H1 (cell line): ENCODE data around the gene APOL2. TPM values are rescaled to one million over a fixed set of nuclear protein-coding genes. Genes with fewer than 3 reads are reported as not detected.

Experiments
- CTCF ChIA-PET: fragments of 300-600 bp; sonication (Branson Sonifier 250); formaldehyde crosslinking; loops from one replicate; lab custom pipeline; 2021; ENCODE audit not compliant: partially characterized antibody; lab: Charles Lee
- POLR2A ChIA-PET: fragments of 300-600 bp; sonication (Branson Sonifier 250); formaldehyde crosslinking; loops from one replicate; lab custom pipeline; 2021; ENCODE audit warnings: inconsistent platforms; ENCODE audit not compliant: partially characterized antibody; lab: Charles Lee
- DNase-seq, 2 experiments: peaks; one replicate each; pipeline versions ENCODE4 v3.0.0 to v3.0.0-alpha.2; 2010 to 2022; ENCODE audit warnings: low spot score in 2 of 2, low read depth in 1 of 2, mixed read lengths in 1 of 2
- FAIRE-seq: peaks from 2 replicates; lab custom pipeline; 2011; peaks lifted over from hg19 to GRCh38; lab: Jason Lieb, UNC
- H2AFZ ChIP-seq: 2 replicates; pipeline ENCODE4 v1.8.1; 2012; ENCODE audit warnings: low read length, inconsistent platforms
- H2AK5ac ChIP-seq: 2 replicates; pipeline ENCODE4 v1.6.1; 2013; ENCODE audit warnings: low read depth, low read length
- H2BK120ac ChIP-seq: replicated peaks from 2 replicates; pipeline ENCODE3; 2013; ENCODE audit warnings: low read depth, low read length, inconsistent platforms
- H2BK12ac ChIP-seq: 2 replicates; pipeline ENCODE4 v1.6.1; 2013; ENCODE audit warnings: low read depth, low read length
- H2BK15ac ChIP-seq: 2 replicates; pipeline ENCODE4 v1.6.1; 2013; ENCODE audit warnings: low read length
- H2BK20ac ChIP-seq: 2 replicates; pipeline ENCODE4 v1.6.1; 2013; ENCODE audit warnings: low read length
- H2BK5ac ChIP-seq: 2 replicates; pipeline ENCODE4 v1.6.1; 2013; ENCODE audit warnings: low read depth, low read length
- H3K14ac ChIP-seq: 2 replicates; pipeline ENCODE4 v1.6.1; 2013; ENCODE audit warnings: inconsistent platforms; ENCODE audit not compliant: insufficient read length
- H3K18ac ChIP-seq: 2 replicates; pipeline ENCODE4 v1.6.1; 2013; ENCODE audit warnings: low read length; ENCODE audit errors: extremely low read depth
- H3K23ac ChIP-seq: 2 replicates; pipeline ENCODE4 v1.6.1; 2013; ENCODE audit warnings: inconsistent platforms; ENCODE audit not compliant: insufficient read length
- H3K23me2 ChIP-seq: 2 replicates; pipeline ENCODE4 v1.6.1; 2013; ENCODE audit warnings: low read depth, low read length
- H3K27ac ChIP-seq: 2 replicates; pipeline ENCODE4 v1.6.1; 2011; ENCODE audit warnings: low read depth, low read length, inconsistent platforms
- H3K27me3 ChIP-seq, 4 experiments: replicated peaks in 1 of 4; 1 replicate in 1 of 4; 2 replicates in 3 of 4; pipeline versions ENCODE4 v1.6.1 to v1.8.1; 2011 to 2013; ENCODE audit warnings: low read length in 3 of 4, mild to moderate bottlenecking in 3 of 4, inconsistent platforms in 2 of 4, mixed read lengths in 2 of 4, moderate library complexity in 1 of 4; ENCODE audit not compliant: control insufficient read depth in 3 of 4, insufficient read depth in 3 of 4; ENCODE audit errors: extremely low read depth in 1 of 4
- H3K36me3 ChIP-seq, 4 experiments: 2 replicates each; pipeline versions ENCODE4 v1.6.1 to v1.8.1; 2011 to 2013; ENCODE audit warnings: mild to moderate bottlenecking in 4 of 4, low read length in 3 of 4, moderate library complexity in 2 of 4, control low read depth in 1 of 4, inconsistent platforms in 1 of 4; ENCODE audit not compliant: insufficient read depth in 4 of 4, control insufficient read depth in 2 of 4
- H3K4ac ChIP-seq: replicated peaks from 2 replicates; pipeline ENCODE3; 2013; ENCODE audit warnings: low read length, low read depth, mixed read lengths, inconsistent platforms; ENCODE audit not compliant: insufficient read length
- H3K4me1 ChIP-seq, 4 experiments: replicated peaks in 1 of 4; 1 replicate in 1 of 4; 2 replicates in 3 of 4; pipeline versions ENCODE4 v1.6.1 to v1.8.1; 2011 to 2013; ENCODE audit warnings: low read length in 3 of 4, inconsistent platforms in 2 of 4, mixed read lengths in 1 of 4; ENCODE audit not compliant: insufficient read depth in 4 of 4, control insufficient read depth in 3 of 4
- H3K4me2 ChIP-seq, 2 experiments: 2 replicates each; pipeline versions ENCODE4 v1.6.1 to v1.8.1; 2011 to 2013; ENCODE audit warnings: low read depth in 2 of 2, low read length in 2 of 2, control low read depth in 1 of 2, inconsistent platforms in 1 of 2, mild to moderate bottlenecking in 1 of 2; ENCODE audit not compliant: insufficient read depth in 1 of 2
- H3K4me3 ChIP-seq, 4 experiments: fragments of 200-600, 300-600 bp in 1 of 4; sonication (generic), shearing (Covaris generic), sonication (Bioruptor Twin) in 1 of 4; 2 replicates each; pipeline versions ENCODE4 v1.5.1 to v1.8.1; 2011 to 2016; ENCODE audit warnings: low read length in 4 of 4, low read depth in 3 of 4, control low read depth in 2 of 4, inconsistent platforms in 2 of 4, mild to moderate bottlenecking in 2 of 4, mixed read lengths in 1 of 4, moderate library complexity in 1 of 4; ENCODE audit not compliant: insufficient read depth in 2 of 4; ENCODE audit errors: extremely low read depth in 1 of 4
- H3K56ac ChIP-seq: replicated peaks from 2 replicates; pipeline ENCODE3; 2013; ENCODE audit warnings: low read depth, mild to moderate bottlenecking, mixed read lengths, low read length, inconsistent platforms; ENCODE audit not compliant: insufficient read length
- H3K79me1 ChIP-seq: 2 replicates; pipeline ENCODE4 v1.6.1; 2013; ENCODE audit warnings: low read depth, low read length, control low read depth
- H3K79me2 ChIP-seq, 2 experiments: 2 replicates each; pipeline versions ENCODE4 v1.6.1 to v1.8.1; 2012 to 2013; ENCODE audit warnings: low read length in 2 of 2, mild to moderate bottlenecking in 2 of 2, inconsistent platforms in 1 of 2; ENCODE audit not compliant: insufficient read depth in 2 of 2, control insufficient read depth in 1 of 2
- H3K9ac ChIP-seq, 4 experiments: replicated peaks in 1 of 4; 1 replicate in 1 of 4; 2 replicates in 3 of 4; pipeline versions ENCODE4 v1.6.1 to v1.8.1; 2011 to 2013; ENCODE audit warnings: low read depth in 3 of 4, low read length in 3 of 4, control low read depth in 2 of 4, mild to moderate bottlenecking in 2 of 4, moderate library complexity in 2 of 4, inconsistent platforms in 1 of 4; ENCODE audit errors: extremely low read depth in 1 of 4
- H3K9me3 ChIP-seq, 2 experiments: 2 replicates each; pipeline versions ENCODE4 v1.6.1 to v1.8.1; 2012 to 2013; ENCODE audit warnings: mild to moderate bottlenecking in 2 of 2, moderate library complexity in 2 of 2, control low read depth in 1 of 2, inconsistent platforms in 1 of 2, low read depth in 1 of 2, low read length in 1 of 2, mixed read lengths in 1 of 2; ENCODE audit not compliant: insufficient read depth in 2 of 2
- H4K20me1 ChIP-seq, 2 experiments: replicated peaks in 1 of 2; 2 replicates each; pipeline versions ENCODE3 to v1.8.1; 2011 to 2013; ENCODE audit warnings: inconsistent platforms in 2 of 2, low read length in 2 of 2, mild to moderate bottlenecking in 1 of 2; ENCODE audit not compliant: insufficient read depth in 2 of 2, control insufficient read depth in 1 of 2
- H4K5ac ChIP-seq: 2 replicates; pipeline ENCODE4 v1.6.1; 2013; ENCODE audit warnings: low read length, low read depth, mixed read lengths, inconsistent platforms; ENCODE audit not compliant: insufficient read length
- H4K8ac ChIP-seq: 2 replicates; pipeline ENCODE4 v1.8.0; 2013; ENCODE audit warnings: mild to moderate bottlenecking, moderate library complexity, low read length, inconsistent platforms; ENCODE audit not compliant: insufficient read depth; ENCODE audit errors: extremely low read depth
- H4K91ac ChIP-seq: replicated peaks from 2 replicates; pipeline ENCODE3; 2013; ENCODE audit warnings: low read length, mixed read lengths, inconsistent platforms; ENCODE audit not compliant: insufficient read length
- SP1 ChIP-seq: IDR thresholded peaks from 2 replicates; pipeline ENCODE4 v1.6.1; 2011; ENCODE audit warnings: low read depth, low read length
- WGBS, 2 experiments: shearing (Covaris generic) in 1 of 2; methylation state at CpG; one replicate each; pipeline versions ENCODE4 v1.1.6 to v1.1.7; 2013 to 2015; ENCODE audit warnings: low lambda C conversion rate in 2 of 2, mixed read lengths in 2 of 2, inconsistent platforms in 1 of 2, low coverage in 1 of 2, missing lambda C conversion rate in 1 of 2; ENCODE audit not compliant: insufficient replicate concordance in 2 of 2, insufficient coverage in 1 of 2, insufficient read length in 1 of 2; ENCODE audit errors: extremely low coverage in 1 of 2, missing lambda C conversion rate in 1 of 2; 5-methylcytosine and 5-hydroxymethylcytosine counted together
- polyA plus RNA-seq, 7 experiments: library from polyadenylated mRNA; depleted of rRNA in 3 of 7; stranded (reverse) in 5 of 7; unstranded in 2 of 7; fragments of >200 nt in 5 of 7; fragments of 200-250 nt in 2 of 7; gene quantifications; 1 replicate in 5 of 7; 2 replicates in 1 of 7; 4 replicates in 1 of 7; pipeline versions ENCODE4 v1.2.1 to v1.2.3, GENCODE V29; 2011 to 2013; ENCODE audit warnings: missing spikeins in 2 of 7, mixed read lengths in 2 of 7
- total RNA-seq: library from RNA; stranded (reverse); fragmentation: NEBNext Ultra II Directional; extraction: Animal tissue kit (Norgen Biotek cat#: 25700); gene quantifications from 2 replicates; pipeline ENCODE4 v1.2.1, GENCODE V29; 2021

Gene APOL2
- total and polyA plus RNA-seq, 2 of the 8 experiments (the other 6 are each of a cell fraction or from before 2014, with no cell fraction given), result 8.1 to 11.0 TPM

- no peak within 1 kb of the TSS for H3K56ac ChIP-seq
- DNase-seq, result no peak
- H3K79me1 ChIP-seq, result no peaks in the 10 kb centered on the region
- H4K91ac ChIP-seq, result no peak within 1 kb of the TSS
- no peak within 1 kb of the TSS for H3K9ac ChIP-seq
- H3K27me3 ChIP-seq, result no peaks in the 10 kb centered on the region
- no peak for FAIRE-seq
- H3K27ac ChIP-seq, result no peak within 1 kb of the TSS
- H2AK5ac ChIP-seq, result no peak within 1 kb of the TSS
- no peaks in the 10 kb centered on the region for H3K36me3 ChIP-seq
- no peak within 1 kb of the TSS for H2BK20ac ChIP-seq
- 83% methylated on average over 11 of the region's 13 CpGs; no CpG with 5 or more reads in 1 of the 2 experiments for WGBS, 2 experiments
- no peak within 1 kb of the TSS for H4K8ac ChIP-seq
- CTCF ChIA-PET, result interaction anchor here (0.7 to 3.1 kb wide), 10 partner anchors 9 to 60 kb away, joined by 3 to 13 read pairs (median 4); partner anchors contain the start of gene APOL2
- no peak within 1 kb of the TSS for H2BK12ac ChIP-seq
- no peaks in the 10 kb centered on the region for H3K9me3 ChIP-seq
- H2BK15ac ChIP-seq, result no peak within 1 kb of the TSS
- no peak within 1 kb of the TSS for H3K4ac ChIP-seq
- no peaks in the 10 kb centered on the region for H3K79me2 ChIP-seq
- H4K5ac ChIP-seq, result no peak within 1 kb of the TSS
- no peak within 1 kb of the TSS for H3K14ac ChIP-seq
- no peaks in the 10 kb centered on the region for H3K23me2 ChIP-seq
- H3K4me2 ChIP-seq, result no peak within 1 kb of the TSS
- H4K20me1 ChIP-seq, result no peaks in the 10 kb centered on the region
- H3K18ac ChIP-seq, result no peak within 1 kb of the TSS; the same call in none of the 2 replicates
- POLR2A ChIA-PET, result no interaction called here
- H2AFZ ChIP-seq, result 0 out of 2 replicates have a peak within 1 kb of the TSS, but pooled peaks have one; percentile 87
- H3K4me3 ChIP-seq, result no peak within 1 kb of the TSS
- H2BK120ac ChIP-seq, result no peak within 1 kb of the TSS
- H2BK5ac ChIP-seq, result no peak within 1 kb of the TSS
- H3K4me1 ChIP-seq, result peaks cover 0 to 10% (median 6%) of the 10 kb centered on the region in 4 experiments; a peak in 6 of 7 replicates
- no peak within 1 kb of the TSS for H3K23ac ChIP-seq
- no peak for TF ChIP-seq SP1
Observed at GRCh38 chr22:36201630-36202319, 37.6 kb downstream of the APOL2 start, which contains the start of gene APOL4. APOL4 (minus strand) TSS chr22:36201809; CDS start chr22:36201734, 75 bp downstream.
